Upper lobe of left lung (tissue), 4 donors: Measurements from ENCODE around the gene NHSL1.

Experiments
- CTCF ChIP-seq, 6 experiments: fragments of 450-650 bp in 4 of 6; fragments of 200-600 bp in 2 of 6; sonication (generic) in 2 of 6; IDR thresholded peaks; one replicate each; pipeline ENCODE4 v1.5.1; 2016 to 2019; ENCODE audit warnings: antibody characterized with exemption in 6 of 6
- POLR2A ChIP-seq, 4 donors: fragments of 450-650 bp; IDR thresholded peaks; one replicate each; pipeline ENCODE4 v1.5.1; 2016 to 2017; ENCODE audit warnings: antibody characterized with exemption in 4 of 4, mild to moderate bottlenecking in 2 of 4
- POLR2AphosphoS5 ChIP-seq, 2 donors: sonication (generic); formaldehyde crosslinking; IDR thresholded peaks; one replicate each; pipeline ENCODE4 v1.5.1; 2017; ENCODE audit warnings: antibody characterized with exemption in 2 of 2

GRCh38 chr6:138507977-138508675 lies 8.8 kb upstream of the NHSL1 start:
- TF ChIP-seq CTCF (IDR thresholded peaks at IDR 0.05), result no peak
- TF ChIP-seq POLR2AphosphoS5 (IDR thresholded peaks at IDR 0.05), result no peak
- no peak for TF ChIP-seq POLR2A (IDR thresholded peaks at IDR 0.05)
